Measurements from ENCODE around the gene SRRM4.

DNA sequence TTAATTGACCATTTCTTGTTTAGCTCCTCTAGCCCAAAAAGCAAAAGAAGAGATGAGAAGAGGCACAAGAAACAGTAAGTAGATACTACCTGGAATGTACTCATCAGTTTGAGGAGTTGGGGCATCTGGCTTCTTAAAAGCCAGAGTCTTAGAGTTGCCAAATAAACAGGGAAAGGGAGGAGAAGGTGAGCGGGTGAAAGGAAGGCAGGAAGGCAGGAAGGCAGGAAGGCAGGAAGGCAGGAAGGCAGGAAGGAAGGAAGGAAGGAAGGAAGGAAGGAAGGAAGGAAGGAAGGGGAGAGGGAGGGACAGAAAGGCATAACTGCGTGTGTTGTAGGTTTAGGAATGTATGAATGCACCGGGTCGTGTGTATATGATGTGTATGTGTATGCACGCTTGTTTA lies 140.7 kb downstream of the SRRM4 start:
- TF ChIP-seq, protein P1, sequence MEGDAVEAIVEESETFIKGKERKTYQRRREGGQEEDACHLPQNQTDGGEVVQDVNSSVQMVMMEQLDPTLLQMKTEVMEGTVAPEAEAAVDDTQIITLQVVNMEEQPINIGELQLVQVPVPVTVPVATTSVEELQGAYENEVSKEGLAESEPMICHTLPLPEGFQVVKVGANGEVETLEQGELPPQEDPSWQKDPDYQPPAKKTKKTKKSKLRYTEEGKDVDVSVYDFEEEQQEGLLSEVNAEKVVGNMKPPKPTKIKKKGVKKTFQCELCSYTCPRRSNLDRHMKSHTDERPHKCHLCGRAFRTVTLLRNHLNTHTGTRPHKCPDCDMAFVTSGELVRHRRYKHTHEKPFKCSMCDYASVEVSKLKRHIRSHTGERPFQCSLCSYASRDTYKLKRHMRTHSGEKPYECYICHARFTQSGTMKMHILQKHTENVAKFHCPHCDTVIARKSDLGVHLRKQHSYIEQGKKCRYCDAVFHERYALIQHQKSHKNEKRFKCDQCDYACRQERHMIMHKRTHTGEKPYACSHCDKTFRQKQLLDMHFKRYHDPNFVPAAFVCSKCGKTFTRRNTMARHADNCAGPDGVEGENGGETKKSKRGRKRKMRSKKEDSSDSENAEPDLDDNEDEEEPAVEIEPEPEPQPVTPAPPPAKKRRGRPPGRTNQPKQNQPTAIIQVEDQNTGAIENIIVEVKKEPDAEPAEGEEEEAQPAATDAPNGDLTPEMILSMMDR (IDR thresholded peaks at IDR 0.05; ENCODE audit: low read depth, low read length, missing input control): no peak
- TF ChIP-seq FOXA1 (IDR thresholded peaks at IDR 0.05) (no peak), JUND (IDR thresholded peaks at IDR 0.05) (no peak)
- TF ChIP-seq, protein P2, sequence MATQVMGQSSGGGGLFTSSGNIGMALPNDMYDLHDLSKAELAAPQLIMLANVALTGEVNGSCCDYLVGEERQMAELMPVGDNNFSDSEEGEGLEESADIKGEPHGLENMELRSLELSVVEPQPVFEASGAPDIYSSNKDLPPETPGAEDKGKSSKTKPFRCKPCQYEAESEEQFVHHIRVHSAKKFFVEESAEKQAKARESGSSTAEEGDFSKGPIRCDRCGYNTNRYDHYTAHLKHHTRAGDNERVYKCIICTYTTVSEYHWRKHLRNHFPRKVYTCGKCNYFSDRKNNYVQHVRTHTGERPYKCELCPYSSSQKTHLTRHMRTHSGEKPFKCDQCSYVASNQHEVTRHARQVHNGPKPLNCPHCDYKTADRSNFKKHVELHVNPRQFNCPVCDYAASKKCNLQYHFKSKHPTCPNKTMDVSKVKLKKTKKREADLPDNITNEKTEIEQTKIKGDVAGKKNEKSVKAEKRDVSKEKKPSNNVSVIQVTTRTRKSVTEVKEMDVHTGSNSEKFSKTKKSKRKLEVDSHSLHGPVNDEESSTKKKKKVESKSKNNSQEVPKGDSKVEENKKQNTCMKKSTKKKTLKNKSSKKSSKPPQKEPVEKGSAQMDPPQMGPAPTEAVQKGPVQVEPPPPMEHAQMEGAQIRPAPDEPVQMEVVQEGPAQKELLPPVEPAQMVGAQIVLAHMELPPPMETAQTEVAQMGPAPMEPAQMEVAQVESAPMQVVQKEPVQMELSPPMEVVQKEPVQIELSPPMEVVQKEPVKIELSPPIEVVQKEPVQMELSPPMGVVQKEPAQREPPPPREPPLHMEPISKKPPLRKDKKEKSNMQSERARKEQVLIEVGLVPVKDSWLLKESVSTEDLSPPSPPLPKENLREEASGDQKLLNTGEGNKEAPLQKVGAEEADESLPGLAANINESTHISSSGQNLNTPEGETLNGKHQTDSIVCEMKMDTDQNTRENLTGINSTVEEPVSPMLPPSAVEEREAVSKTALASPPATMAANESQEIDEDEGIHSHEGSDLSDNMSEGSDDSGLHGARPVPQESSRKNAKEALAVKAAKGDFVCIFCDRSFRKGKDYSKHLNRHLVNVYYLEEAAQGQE (IDR thresholded peaks at IDR 0.05): no peak

All from liver (tissue), 3 donors.